Liver (tissue), 9 donors: ENCODE measurements around the gene CDK9. TPM values are rescaled to one million over a fixed set of nuclear protein-coding genes. Genes with fewer than 3 reads are reported as not detected.

Experiments used
- DNase-seq: peaks from one replicate; pipeline ENCODE4 v3.0.0-alpha.2; 2017; ENCODE audit warnings: low spot score
- H3K27ac ChIP-seq, 2 donors: one replicate each; pipeline ENCODE4 v1.7.0; 2013; ENCODE audit warnings: inconsistent platforms in 2 of 2, low read length in 2 of 2, control low read depth in 1 of 2, low read depth in 1 of 2, mild to moderate bottlenecking in 1 of 2
- H3K27me3 ChIP-seq, 4 donors: one replicate each; pipeline versions ENCODE4 v1.6.1 to v1.7.0; 2013; ENCODE audit warnings: low read length in 3 of 4, inconsistent platforms in 1 of 4, mild to moderate bottlenecking in 1 of 4, moderate library complexity in 1 of 4; ENCODE audit not compliant: control insufficient read depth in 4 of 4, insufficient read depth in 4 of 4
- H3K36me3 ChIP-seq, 4 donors: one replicate each; pipeline versions ENCODE4 v1.6.1 to v1.7.0; 2013; ENCODE audit warnings: low read length in 3 of 4, mild to moderate bottlenecking in 3 of 4, low read depth in 1 of 4, moderate library complexity in 1 of 4; ENCODE audit not compliant: control insufficient read depth in 4 of 4, insufficient read depth in 3 of 4
- H3K4me1 ChIP-seq, 4 donors: one replicate each; pipeline versions ENCODE4 v1.6.1 to v1.7.0; 2013; ENCODE audit warnings: low read length in 3 of 4, mild to moderate bottlenecking in 3 of 4, moderate library complexity in 1 of 4; ENCODE audit not compliant: control insufficient read depth in 4 of 4, insufficient read depth in 4 of 4
- H3K4me3 ChIP-seq, 3 donors: one replicate each; pipeline versions ENCODE4 v1.6.1 to v1.7.0; 2013; ENCODE audit warnings: low read length in 3 of 3, control low read depth in 1 of 3, low read depth in 1 of 3, mild to moderate bottlenecking in 1 of 3
- H3K9ac ChIP-seq, 2 donors: one replicate each; pipeline ENCODE4 v1.7.0; 2013; ENCODE audit warnings: low read length in 2 of 2, mild to moderate bottlenecking in 2 of 2, moderate library complexity in 2 of 2, control low read depth in 1 of 2, low read depth in 1 of 2
- H3K9me3 ChIP-seq, 4 donors: one replicate each; pipeline versions ENCODE4 v1.6.1 to v1.7.0; 2013; ENCODE audit warnings: low read length in 3 of 4; ENCODE audit not compliant: control insufficient read depth in 4 of 4
- ATF3 ChIP-seq: IDR thresholded peaks from 2 replicates; pipeline ENCODE4 v1.6.1; 2016; ENCODE audit warnings: antibody characterized with exemption
- CTCF ChIP-seq: fragments of 150-350 bp; IDR thresholded peaks from 2 replicates; pipeline ENCODE4 v1.5.1; 2017; ENCODE audit warnings: improper control_type of control experiment, low read depth, low read length; ENCODE audit not compliant: missing input control
- EGR1 ChIP-seq, 2 donors: IDR thresholded peaks; 2 replicates each; pipeline ENCODE4 v1.6.1; 2016 to 2018; ENCODE audit warnings: antibody characterized with exemption in 2 of 2, low read depth in 2 of 2
- FOXA1 ChIP-seq: IDR thresholded peaks from 2 replicates; pipeline ENCODE4 v1.6.1; 2016; ENCODE audit warnings: antibody characterized with exemption
- FOXA2 ChIP-seq: IDR thresholded peaks from 2 replicates; pipeline ENCODE4 v1.6.1; 2016; ENCODE audit warnings: antibody characterized with exemption
- GABPA ChIP-seq, 2 donors: IDR thresholded peaks in 1 of 2; conservative IDR thresholded peaks in 1 of 2; 2 replicates each; pipeline ENCODE4 v1.6.1; 2016; ENCODE audit warnings: antibody characterized with exemption in 2 of 2, mild to moderate bottlenecking in 1 of 2, moderate library complexity in 1 of 2
- HNF4A ChIP-seq, 2 donors: conservative IDR thresholded peaks; 2 replicates each; pipeline ENCODE4 v1.6.1; 2016; ENCODE audit warnings: antibody characterized with exemption in 2 of 2, mild to moderate bottlenecking in 2 of 2
- JUND ChIP-seq, 2 donors: IDR thresholded peaks; 2 replicates each; pipeline ENCODE4 v1.6.1; 2016; ENCODE audit warnings: antibody characterized with exemption in 2 of 2
- MAX ChIP-seq: IDR thresholded peaks from 2 replicates; pipeline ENCODE4 v1.6.1; 2016; ENCODE audit warnings: antibody characterized with exemption
- NR2F2 ChIP-seq: IDR thresholded peaks from 2 replicates; pipeline ENCODE4 v1.6.1; 2016; ENCODE audit warnings: antibody characterized with exemption
- RAD21 ChIP-seq, 2 donors: IDR thresholded peaks; 2 replicates each; pipeline ENCODE4 v1.6.1; 2016; ENCODE audit warnings: antibody characterized with exemption in 2 of 2, mild to moderate bottlenecking in 2 of 2
- REST ChIP-seq: IDR thresholded peaks from 2 replicates; pipeline ENCODE4 v1.6.1; 2016; ENCODE audit warnings: antibody characterized with exemption, mild to moderate bottlenecking
- RXRA ChIP-seq, 2 donors: IDR thresholded peaks; 2 replicates each; pipeline ENCODE4 v1.6.1; 2017 to 2018; ENCODE audit warnings: antibody characterized with exemption in 2 of 2, mild to moderate bottlenecking in 1 of 2
- SP1 ChIP-seq: IDR thresholded peaks from 2 replicates; pipeline ENCODE4 v1.6.1; 2018; ENCODE audit warnings: antibody characterized with exemption, mild to moderate bottlenecking
- TAF1 ChIP-seq: conservative IDR thresholded peaks from 2 replicates; pipeline ENCODE4 v1.6.1; 2016; ENCODE audit warnings: antibody characterized with exemption, mild to moderate bottlenecking
- YY1 ChIP-seq: IDR thresholded peaks from 2 replicates; pipeline ENCODE4 v1.6.1; 2016; ENCODE audit warnings: antibody characterized with exemption, mild to moderate bottlenecking
- ZBTB33 ChIP-seq: IDR thresholded peaks from 2 replicates; pipeline ENCODE4 v1.6.1; 2016; ENCODE audit warnings: antibody characterized with exemption
- WGBS: extraction: QIAGEN DNeasy Blood & Tissue Kit; methylation state at CpG from one replicate; pipeline ENCODE4 v1.1.7; 2013; 5-methylcytosine and 5-hydroxymethylcytosine counted together
- polyA plus RNA-seq, 2 donors: library from polyadenylated mRNA; stranded (reverse) in 1 of 2; unstranded in 1 of 2; fragments of 200-250 nt in 1 of 2; fragments of >200 nt in 1 of 2; fragmentation: Nextera tagmentation in 1 of 2; extraction: Ambion mirVana in 1 of 2; gene quantifications; one replicate each; pipeline versions ENCODE4 v1.2.1 to v1.2.3, GENCODE V29; 2013 to 2015
- total RNA-seq, 2 donors: library from RNA; depleted of rRNA; stranded (reverse); fragments of >200 nt; gene quantifications; one replicate each; pipeline ENCODE4 v1.2.3, GENCODE V29; 2014
- donor health status: healthy.
- donor health status: healthy.
- donor health status: healthy.
- donor health status: healthy.
- donor health status: healthy.

CDK9 gene
- total RNA-seq: 10 to 100 TPM; 31.8 to 41.2 TPM
- polyA plus RNA-seq: 10 to 100 TPM; 32.4 to 41.4 TPM

GRCh38 chr9:127785933-127786772, at the start of gene CDK9:
CDK9 (plus strand) TSS chr9:127786034; CDS start chr9:127786149, 115 bp downstream.
- Histone ChIP-seq H3K36me3 (peaks cover 9 to 28% (median 25%) of the 10 kb centered on the region in 4 donors), H3K27me3 (no peaks in the 10 kb centered on the region), H3K4me3 (peak within 1 kb of the TSS; percentile 57 to 89 (median 89)), H3K9me3 (no peaks in the 10 kb centered on the region), H3K4me1 (peaks cover 11 to 57% (median 45%) of the 10 kb centered on the region in 4 donors), H3K27ac (peak within 1 kb of the TSS; percentile 89 to 90), H3K9ac (peak within 1 kb of the TSS; percentile 75 to 79)
- under 1% methylated on average over 75 of the region's 75 CpGs for WGBS
- DNase-seq: peak; percentile 93
- TF ChIP-seq RXRA (IDR thresholded peaks at IDR 0.05) (no peak), REST (no peak), GABPA (IDR thresholded peaks at IDR 0.05 in 1 of 2, conservative IDR thresholded peaks at IDR 0.05 in 1 of 2) (peak; percentile 46 to 82), HNF4A (conservative IDR thresholded peaks at IDR 0.05) (no peak), MAX (no peak)

- TF ChIP-seq FOXA2 (no peak), YY1 (no peak), NR2F2 (no peak), JUND (IDR thresholded peaks at IDR 0.05) (no peak), FOXA1 (no peak), RXRA (IDR thresholded peaks at IDR 0.05) (no peak), SP1 (no peak), REST (no peak), TAF1 (no peak), ZBTB33 (no peak), GABPA (IDR thresholded peaks at IDR 0.05 in 1 of 2, conservative IDR thresholded peaks at IDR 0.05 in 1 of 2) (no peak), ATF3 (no peak), MAX (no peak), EGR1 (IDR thresholded peaks at IDR 0.05; ENCODE audit: low read depth in 2 of 2) (no peak), CTCF (no peak), RAD21 (IDR thresholded peaks at IDR 0.05) (no peak)
- H3K36me3 ChIP-seq: peaks cover 0 to 2% (median 0%) of the 10 kb centered on the region in 4 donors
Observed at GRCh38 chr9:127738666-127739065, 47.2 kb upstream of the CDK9 start.

More at GRCh38 chr9:127738666-127739065, 47.2 kb upstream of the CDK9 start:
- H3K27me3 ChIP-seq: no peaks in the 10 kb centered on the region
- no peak overlapping the region for H3K27ac ChIP-seq
- DNase-seq: no peak
- no peak overlapping the region for H3K4me3 ChIP-seq
- 83% methylated on average over 13 of the region's 13 CpGs for WGBS
- peaks cover 0 to 9% (median 7%) of the 10 kb centered on the region in 4 donors for H3K4me1 ChIP-seq
- no peaks in the 10 kb centered on the region for H3K9me3 ChIP-seq
- no peak overlapping the region for H3K9ac ChIP-seq
